HCT116 (cell line): ENCODE results near the gene TMEM132C. TPM values are rescaled to one million over a fixed set of nuclear protein-coding genes. Genes with fewer than 3 reads are reported as not detected.

Source experiments
- ATAC-seq: fragments of 200-7000 bp; cut with Tn5 transposase; 2 replicates; pipeline ENCODE4 v1.9.1; 2020; ENCODE audit warnings: mild to moderate bottlenecking, moderate library complexity
- BruUV-seq: library from RNA; stranded (reverse); fragments of 400-500 nt; replicated peaks from 2 replicates; lab custom pipeline; 2021; lab: Mats Ljungman, UMichigan
- CTCF ChIA-PET: fragments of 300-600 bp; sonication (Branson Sonifier 250); formaldehyde crosslinking; loops from one replicate; lab custom pipeline; 2021; ENCODE audit warnings: antibody characterized with exemption; lab: Charles Lee
- POLR2A ChIA-PET: fragments of 300-600, 350-600 bp; sonication (Branson Sonifier 250); formaldehyde crosslinking; loops from one replicate; lab custom pipeline; 2021; ENCODE audit warnings: antibody characterized with exemption; lab: Charles Lee
- RAD21 ChIA-PET, 2 experiments: fragments of 300-600 bp; sonication (Branson Sonifier 250); formaldehyde crosslinking; loops; one replicate each; lab custom pipeline; 2023; ENCODE audit warnings: low total read pairs in 2 of 2; ENCODE audit not compliant: uncharacterized antibody in 2 of 2, unreplicated experiment in 2 of 2, low non-redundant PET in 1 of 2; lab: Charles Lee
- DNase-seq: peaks from one replicate; pipeline ENCODE4 v3.0.0-alpha.2; 2010; ENCODE audit warnings: low read depth, low spot score
- H2AFZ ChIP-seq: fragments of 200-600 bp; shearing (Covaris generic), sonication (generic); 2 replicates; pipeline ENCODE4 v1.6.1; 2017; ENCODE audit warnings: low read depth, mixed run types, mixed read lengths, antibody characterized with exemption, low read length; ENCODE audit not compliant: poor library complexity, severe bottlenecking
- H3K27ac ChIP-seq: 2 replicates; pipeline ENCODE4 v1.5.1; 2012; ENCODE audit warnings: low read depth, low read length
- H3K27me3 ChIP-seq: fragments of 200-600 bp; sonication (generic); 2 replicates; pipeline ENCODE4 v1.6.1; 2016; ENCODE audit warnings: mixed run types, low read length, mixed read lengths; ENCODE audit not compliant: insufficient read depth
- H3K36me3 ChIP-seq, 2 experiments: fragments of 200-500 bp in 1 of 2; fragments of 200-600 bp in 1 of 2; sonication (Bioruptor generic) in 1 of 2; sonication (generic) in 1 of 2; 2 replicates each; pipeline versions ENCODE4 v1.5.1 to v1.6.1; 2014 to 2016; ENCODE audit warnings: low read length in 2 of 2, inconsistent platforms in 1 of 2, mixed read lengths in 1 of 2, mixed run types in 1 of 2; ENCODE audit not compliant: insufficient read depth in 2 of 2, control insufficient read depth in 1 of 2
- H3K4me1 ChIP-seq, 2 experiments: fragments of 200-600 bp in 1 of 2; sonication (generic) in 1 of 2; 2 replicates each; pipeline versions ENCODE4 v1.5.1 to v1.6.1; 2012 to 2017; ENCODE audit warnings: low read length in 2 of 2, inconsistent platforms in 1 of 2, mild to moderate bottlenecking in 1 of 2, mixed read lengths in 1 of 2, mixed run types in 1 of 2, moderate library complexity in 1 of 2; ENCODE audit not compliant: insufficient read depth in 2 of 2, control insufficient read depth in 1 of 2
- H3K4me2 ChIP-seq: fragments of 200-600 bp; sonication (generic); 2 replicates; pipeline ENCODE4 v1.6.1; 2017; ENCODE audit warnings: mixed run types, low read length, mixed read lengths
- H3K4me3 ChIP-seq, 2 experiments: fragments of 200-600 bp in 1 of 2; sonication (generic) in 1 of 2; replicated peaks in 1 of 2; 2 replicates each; pipeline ENCODE4 v1.5.1; 2011 to 2016; ENCODE audit warnings: low read length in 2 of 2, control low read depth in 1 of 2, low read depth in 1 of 2, mild to moderate bottlenecking in 1 of 2, mixed read lengths in 1 of 2, mixed run types in 1 of 2
- H3K79me2 ChIP-seq: fragments of 200-600 bp; sonication (generic); 2 replicates; pipeline ENCODE4 v1.6.1; 2017; ENCODE audit warnings: mild to moderate bottlenecking, mixed run types, low read length, moderate library complexity, mixed read lengths; ENCODE audit not compliant: insufficient read depth
- H3K9ac ChIP-seq: fragments of 200-600 bp; sonication (generic); 2 replicates; pipeline ENCODE4 v1.6.1; 2016; ENCODE audit warnings: low read length, mixed read lengths
- H3K9me2 ChIP-seq: fragments of 200-600 bp; sonication (generic), shearing (Covaris generic); 2 replicates; pipeline ENCODE4 v1.6.1; 2017; ENCODE audit warnings: mixed run types, mild to moderate bottlenecking, moderate library complexity; ENCODE audit not compliant: insufficient read depth
- H3K9me3 ChIP-seq, 2 experiments: fragments of 200-500 bp in 1 of 2; fragments of 200-600 bp in 1 of 2; sonication (Bioruptor generic) in 1 of 2; sonication (generic) in 1 of 2; 2 replicates each; pipeline ENCODE4 v1.6.1; 2014 to 2017; ENCODE audit warnings: low read length in 2 of 2, mixed read lengths in 2 of 2, inconsistent platforms in 1 of 2, low read depth in 1 of 2, mild to moderate bottlenecking in 1 of 2, mixed run types in 1 of 2, moderate library complexity in 1 of 2; ENCODE audit not compliant: control insufficient read depth in 1 of 2, insufficient read depth in 1 of 2
- H4K20me1 ChIP-seq: fragments of 200-600 bp; sonication (generic), shearing (Covaris generic); 2 replicates; pipeline ENCODE4 v1.6.1; 2017; ENCODE audit warnings: mixed run types, mild to moderate bottlenecking, moderate library complexity; ENCODE audit not compliant: insufficient read depth
- EZH2 ChIP-seq: fragments of 200-600 bp; sonication (generic); IDR thresholded peaks from 2 replicates; pipeline ENCODE4 v1.6.1; 2017; ENCODE audit warnings: antibody characterized with exemption, mixed run types
- MAX ChIP-seq: IDR thresholded peaks from 2 replicates; pipeline ENCODE4 v1.6.1; 2012
- POLR2A ChIP-seq: IDR thresholded peaks from 2 replicates; pipeline ENCODE4 v1.7.0; 2011; ENCODE audit warnings: borderline replicate concordance; ENCODE audit not compliant: insufficient read depth, insufficient read length; ENCODE audit errors: extremely low read depth
- POLR2AphosphoS5 ChIP-seq: IDR thresholded peaks from 2 replicates; pipeline ENCODE4 v1.6.1; 2011; ENCODE audit warnings: mild to moderate bottlenecking, low read depth, low read length, moderate library complexity
- RAD21 ChIP-seq: IDR thresholded peaks from 2 replicates; pipeline ENCODE4 v1.6.1; 2012; ENCODE audit warnings: low read depth, mild to moderate bottlenecking
- REST ChIP-seq: IDR thresholded peaks from 2 replicates; pipeline ENCODE4 v1.6.1; 2012; ENCODE audit warnings: low read depth
- SIN3A ChIP-seq: IDR thresholded peaks from 2 replicates; pipeline ENCODE4 v1.6.1; 2012; ENCODE audit warnings: low read depth
- SRF ChIP-seq: IDR thresholded peaks from 2 replicates; pipeline ENCODE4 v1.6.1; 2012; ENCODE audit warnings: low read depth
- TCF7L2 ChIP-seq: IDR thresholded peaks from 2 replicates; pipeline ENCODE4 v1.7.0; 2011; ENCODE audit warnings: borderline replicate concordance, inconsistent platforms; ENCODE audit not compliant: insufficient read depth, insufficient read length; ENCODE audit errors: extremely low read depth
- YY1 ChIP-seq: IDR thresholded peaks from 2 replicates; pipeline ENCODE4 v1.6.1; 2011; ENCODE audit warnings: low read length, low read depth, moderate library complexity, mild to moderate bottlenecking; ENCODE audit not compliant: insufficient replicate concordance; ENCODE audit errors: extremely low read depth
- ZFX ChIP-seq: fragments of 450-650 bp; IDR thresholded peaks from 2 replicates; pipeline ENCODE4 v1.6.1; 2017
- ZNF274 ChIP-seq: fragments of 200-500 bp; sonication (Bioruptor generic); IDR thresholded peaks from 2 replicates; pipeline ENCODE4 v1.6.1; 2014; ENCODE audit warnings: mild to moderate bottlenecking, low read depth, low read length, inconsistent platforms
- intact Hi-C: fragments of 100-400 bp; cut with micrococcal nuclease; formaldehyde crosslinking; loops from 2 replicates; pipeline ENCODE4 v1.10.0; 2022
- total RNA-seq: library from RNA; stranded (reverse); gene quantifications from one replicate; pipeline ENCODE4 v1.2.1, GENCODE V29; 2021; ENCODE audit not compliant: unreplicated experiment

Gene TMEM132C
- total RNA-seq, 1 experiment from 2014 or later = not detected

GRCh38 chr12:128266541-128267130 lies 334 bp upstream of the TMEM132C start (continued):
- TF ChIP-seq REST = no peak

GRCh38 chr12:128267651-128268378 lies 845 bp downstream of the TMEM132C start:
- H3K4me2 ChIP-seq = no peak overlapping the region
- RAD21 ChIA-PET = no interaction called here
- H3K27me3 ChIP-seq = no peaks in the 10 kb centered on the region
- no peak overlapping the region for H3K9ac ChIP-seq
- H3K79me2 ChIP-seq = no peaks in the 10 kb centered on the region
- ATAC-seq = no peak
- intact Hi-C loops = no loop called here
- POLR2A ChIA-PET = no interaction called here
- no peaks in the 10 kb centered on the region for H3K9me2 ChIP-seq
- CTCF ChIA-PET = no interaction called here
- TF ChIP-seq REST (no peak), EZH2 (no peak), ZNF274 (no peak), SRF (no peak), TCF7L2 (no peak), MAX (no peak), SIN3A (no peak), RAD21 (no peak), ZFX (no peak), POLR2AphosphoS5 (no peak), POLR2A (no peak), YY1 (no peak)
- H3K4me3 ChIP-seq = no peak overlapping the region
- no peaks in the 10 kb centered on the region for H4K20me1 ChIP-seq
- no peak for DNase-seq
- no TSS peak for BruUV-seq
- H3K4me1 ChIP-seq = no peaks in the 10 kb centered on the region
- no peaks in the 10 kb centered on the region for H3K36me3 ChIP-seq
- H2AFZ ChIP-seq = no peak overlapping the region
- H3K9me3 ChIP-seq = peaks cover 6 to 32% of the 10 kb centered on the region in 2 experiments; a peak in 2 of 4 replicates
- no peak overlapping the region for H3K27ac ChIP-seq
